GM21423 (cell line): ENCODE measurements around the gene VEGFB.
"Not testable (repeated sequence)": the region's sequence is repeated elsewhere in the genome, so short reads cannot be mapped to it uniquely, and the experiment has no call there.

Experiments used
- ATAC-seq: cut with Tn5 transposase; IDR thresholded peaks from one replicate; pipeline ENCODE4 v1.9.1; 2021; ENCODE audit warnings: mild to moderate bottlenecking, moderate library complexity; ENCODE audit not compliant: unreplicated experiment

VEGFB gene

DNA sequence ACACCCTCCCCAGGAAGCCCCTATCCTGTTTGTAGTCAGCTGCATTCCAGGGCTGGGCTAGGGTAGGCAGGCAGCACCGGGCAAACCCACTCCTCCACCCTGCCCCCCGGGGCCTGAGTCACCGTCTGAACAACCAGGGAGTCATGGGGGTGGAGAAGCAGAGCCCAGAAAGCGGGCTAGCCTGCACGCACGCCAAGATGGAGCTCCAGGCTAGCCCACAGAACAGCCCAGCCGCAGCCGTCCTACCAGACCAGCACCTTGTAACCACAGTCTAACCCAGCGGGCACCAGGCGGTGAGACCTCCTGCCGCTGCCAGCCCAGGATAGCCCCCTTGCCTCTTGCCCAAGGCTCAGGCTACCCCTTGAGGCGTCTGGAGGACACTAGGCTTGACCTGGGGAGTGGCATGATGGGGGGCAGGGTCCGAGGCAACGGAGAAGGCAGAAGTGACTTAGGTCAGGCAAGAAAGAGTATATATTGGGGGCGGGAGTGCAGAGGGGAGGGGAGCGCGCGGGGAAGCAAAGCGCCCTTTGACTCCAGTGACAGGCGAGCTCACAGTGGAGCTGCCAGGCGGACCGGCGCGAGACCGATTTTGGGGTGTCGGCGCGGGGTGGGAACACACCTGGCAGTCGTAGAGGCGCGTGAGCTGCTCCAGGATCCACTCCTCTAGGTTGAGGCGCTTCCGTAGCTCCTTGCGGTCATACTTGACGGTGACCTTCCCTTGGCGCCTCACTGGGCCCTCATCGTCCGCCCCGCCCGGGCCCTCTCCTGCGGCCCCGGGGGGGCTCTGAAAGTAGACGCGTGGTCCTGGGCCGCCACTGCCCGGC lies 11.6 kb downstream of the VEGFB start:
- ATAC-seq: no peak

DNA sequence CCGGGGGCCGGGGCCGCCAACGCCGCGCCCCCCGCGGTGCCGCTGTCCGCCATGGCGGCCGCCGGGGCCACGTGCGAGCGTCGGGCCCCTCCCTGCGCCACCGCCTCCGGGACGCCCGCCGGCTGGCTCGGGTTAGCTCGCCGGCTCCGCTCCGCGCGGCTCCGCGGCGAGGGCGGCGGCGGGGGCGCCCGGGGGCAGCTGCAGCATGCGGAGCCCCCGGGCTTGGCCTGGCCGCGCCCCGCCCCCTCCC lies 12.2 kb downstream of the VEGFB start:
- not testable (repeated sequence) for ATAC-seq

DNA sequence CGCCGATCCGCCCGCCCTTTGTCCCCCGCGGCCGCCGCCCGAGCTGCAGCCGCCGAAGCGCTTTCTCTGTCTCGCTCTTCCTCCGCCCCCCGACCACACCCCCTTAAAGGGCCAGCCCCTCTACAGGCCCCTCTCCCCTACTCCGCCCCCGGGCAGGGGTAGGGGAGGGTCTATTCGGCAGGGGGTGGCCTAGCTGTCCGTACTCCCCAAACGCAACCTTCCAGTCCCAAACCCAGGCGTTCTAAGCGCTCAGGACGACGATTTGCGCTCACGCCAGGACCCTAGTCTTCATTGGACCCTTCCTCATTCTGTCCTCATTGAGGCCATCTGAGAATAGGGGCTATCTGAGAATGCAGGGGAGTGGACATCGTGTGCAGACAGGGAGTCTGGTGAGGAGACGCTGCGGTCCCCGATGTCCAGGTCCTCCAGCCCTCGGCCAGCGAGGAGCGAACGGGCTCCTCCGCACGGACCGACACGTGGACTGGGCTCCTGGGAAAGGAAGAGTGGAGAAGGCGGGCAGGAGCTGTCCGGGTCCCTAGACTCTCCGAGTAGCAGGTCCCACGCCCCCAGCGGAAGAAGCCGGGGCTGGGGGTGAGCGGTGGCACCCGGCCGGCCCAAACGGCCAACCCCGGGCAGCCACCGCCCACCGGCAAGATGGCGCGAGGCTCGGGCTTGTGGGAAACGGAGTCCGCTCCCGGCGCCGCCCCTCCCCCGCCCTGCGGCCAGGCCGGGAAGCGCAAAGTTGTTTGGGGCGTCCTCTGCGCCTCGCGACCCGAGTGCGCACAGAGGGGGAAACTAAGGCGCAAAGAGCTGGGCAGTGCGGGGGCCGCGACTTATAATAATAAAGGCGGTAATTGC lies 12.7 kb downstream of the VEGFB start, which contains the start of gene PPP1R14B:
Gene PPP1R14B, minus strand, starts transcription at position 73 of the 858 bp plus-strand sequence. CDS start 270 bp downstream, outside the sequence.
- no peak for ATAC-seq

- no peak for ATAC-seq
These were observed 13.5 kb downstream of the VEGFB start for GRCh38 chr11:64247729-64248531.

DNA sequence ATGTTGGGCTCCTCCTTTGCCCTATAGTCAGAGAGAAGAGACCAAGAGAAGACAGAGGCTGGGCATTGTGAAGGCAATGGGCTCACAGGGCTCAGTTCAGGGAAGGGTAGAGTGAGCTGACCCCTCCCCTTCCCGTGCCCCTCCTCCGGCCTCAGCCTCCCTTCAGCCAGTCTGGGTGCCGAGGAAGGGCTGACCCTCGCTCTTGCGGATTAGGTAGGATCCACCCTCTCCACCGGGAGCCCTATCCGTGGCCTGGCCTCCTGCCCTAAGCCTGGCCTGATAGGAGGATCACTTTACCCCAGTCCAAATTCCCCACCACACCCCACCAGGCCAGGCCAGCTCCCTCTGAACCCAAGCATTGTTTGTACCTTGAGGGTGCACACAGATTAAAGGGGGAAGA lies 14.2 kb downstream of the VEGFB start:
- ATAC-seq: no peak

DNA sequence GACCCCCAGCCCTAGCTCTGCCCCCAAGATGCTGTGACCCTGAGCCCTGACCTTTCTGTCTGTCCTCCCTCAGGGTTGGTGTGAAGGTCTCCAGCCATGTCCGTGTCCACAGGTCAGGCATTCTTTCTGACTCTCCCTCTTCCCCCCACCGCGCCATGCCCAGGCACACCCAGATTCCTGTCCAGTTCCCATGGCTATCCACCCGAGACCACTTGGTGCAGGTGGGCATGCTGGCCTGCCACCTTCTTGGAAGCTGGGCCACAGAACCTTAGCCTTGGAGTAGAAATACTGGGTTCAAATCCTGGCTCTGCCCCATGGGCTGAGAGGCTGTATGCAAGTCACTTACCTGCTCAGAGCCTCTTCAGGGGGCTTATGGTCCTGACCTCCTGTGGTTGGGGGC lies 14.7 kb downstream of the VEGFB start:
- no peak for ATAC-seq

GRCh38 chr11:64249563-64250414 lies 15.4 kb downstream of the VEGFB start:
- ATAC-seq: no peak

DNA sequence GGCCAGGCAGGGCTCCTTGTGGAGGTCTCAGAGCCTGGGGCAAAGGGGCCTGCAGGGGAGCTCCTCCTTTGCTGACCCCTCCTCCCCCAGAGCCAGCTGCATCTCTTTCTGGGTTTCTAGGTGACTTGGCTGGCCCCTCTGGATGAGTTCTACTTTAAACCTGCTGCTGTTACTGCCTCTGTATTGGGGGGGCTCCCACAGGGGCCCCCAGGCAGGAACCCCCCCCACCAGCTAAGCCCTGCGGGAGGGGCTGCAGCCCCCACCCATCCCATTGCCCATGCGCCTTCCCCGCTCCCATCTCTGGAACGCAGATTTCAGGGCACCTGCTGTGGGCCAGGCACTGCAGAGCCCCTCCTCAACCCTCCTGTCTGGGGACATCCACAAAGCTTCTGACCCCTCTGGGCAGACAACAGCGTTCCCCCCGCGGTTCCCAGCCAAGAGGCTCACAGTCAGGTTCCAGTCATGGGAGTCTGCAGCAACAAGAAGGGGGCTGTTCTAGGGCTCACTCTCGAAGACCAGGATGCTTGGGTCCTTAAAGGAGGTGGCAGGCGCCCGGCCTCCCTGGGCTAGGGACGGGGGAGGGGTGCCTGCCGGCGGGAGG lies 16.1 kb downstream of the VEGFB start:
- ATAC-seq: no peak

GRCh38 chr11:64251016-64251752 lies 16.8 kb downstream of the VEGFB start, which contains the start of gene PLCB3:
TSS of gene PLCB3 (plus strand) at chr11:64251530. CDS start at chr11:64251650, 120 bp downstream.
- peak; percentile 35 for ATAC-seq

GRCh38 chr11:64251753-64252002 lies 17.3 kb downstream of the VEGFB start:
- no peak for ATAC-seq

GRCh38 chr11:64252003-64252872 lies 17.9 kb downstream of the VEGFB start:
- no peak for ATAC-seq

DNA sequence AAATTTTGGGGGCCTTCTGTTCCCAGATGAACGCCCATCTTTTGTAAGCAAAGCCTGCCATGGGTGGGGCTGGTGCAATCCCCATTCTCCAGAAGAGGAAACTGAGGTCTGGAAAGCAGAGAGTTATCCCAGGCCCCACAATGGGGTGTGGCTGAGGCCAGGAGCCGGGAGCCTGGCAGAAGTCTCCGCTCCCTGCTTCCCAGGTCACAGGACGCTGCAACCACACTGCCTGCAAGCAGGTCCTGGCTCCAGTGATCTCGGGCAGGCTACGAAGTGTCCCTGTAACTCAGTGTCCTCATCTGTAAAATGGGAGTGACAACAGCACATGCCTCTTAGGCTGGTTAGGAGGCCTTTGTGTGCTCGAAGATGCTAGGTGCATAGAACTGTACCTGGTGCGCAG lies 18.7 kb downstream of the VEGFB start:
- no peak for ATAC-seq

GRCh38 chr11:64253481-64253880 lies 19.1 kb downstream of the VEGFB start:
- ATAC-seq: no peak

DNA sequence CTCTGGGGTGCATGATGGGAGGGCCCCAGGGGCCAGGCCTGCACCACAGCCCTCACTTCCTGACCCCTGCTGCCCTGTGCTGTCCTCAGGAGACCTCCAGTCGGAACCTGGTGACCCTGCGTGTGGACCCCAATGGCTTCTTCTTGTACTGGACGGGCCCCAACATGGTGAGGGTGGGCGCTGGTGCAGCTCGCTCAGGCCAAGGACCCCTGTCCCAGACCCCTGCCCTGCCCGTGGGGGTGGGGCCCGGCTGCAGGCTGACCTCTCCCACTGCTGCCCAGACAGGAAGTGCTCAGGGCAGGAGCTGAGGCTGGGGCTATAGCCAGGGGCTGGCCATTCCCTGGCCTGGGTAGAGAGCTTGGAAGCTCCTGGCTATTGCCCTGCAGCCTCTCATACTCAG lies 19.9 kb downstream of the VEGFB start:
- no peak for ATAC-seq

GRCh38 chr11:64255135-64256128 lies 21.0 kb downstream of the VEGFB start:
- ATAC-seq: no peak

DNA sequence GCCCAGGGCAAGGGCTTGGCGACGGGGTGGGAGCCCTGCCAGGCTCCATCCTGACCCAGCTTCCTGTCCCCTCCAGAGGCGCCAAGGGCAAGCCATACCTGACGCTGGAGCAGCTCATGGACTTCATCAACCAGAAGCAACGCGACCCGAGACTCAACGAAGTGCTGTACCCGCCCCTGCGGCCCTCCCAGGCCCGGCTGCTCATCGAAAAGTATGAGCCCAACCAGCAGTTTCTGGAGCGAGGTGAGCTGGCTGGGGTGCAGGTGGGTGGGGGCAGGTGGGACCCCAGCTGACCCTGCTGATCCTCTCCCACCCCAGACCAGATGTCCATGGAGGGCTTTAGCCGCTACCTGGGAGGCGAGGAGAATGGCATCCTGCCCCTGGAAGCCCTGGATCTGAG lies 21.9 kb downstream of the VEGFB start:
- ATAC-seq: no peak

DNA sequence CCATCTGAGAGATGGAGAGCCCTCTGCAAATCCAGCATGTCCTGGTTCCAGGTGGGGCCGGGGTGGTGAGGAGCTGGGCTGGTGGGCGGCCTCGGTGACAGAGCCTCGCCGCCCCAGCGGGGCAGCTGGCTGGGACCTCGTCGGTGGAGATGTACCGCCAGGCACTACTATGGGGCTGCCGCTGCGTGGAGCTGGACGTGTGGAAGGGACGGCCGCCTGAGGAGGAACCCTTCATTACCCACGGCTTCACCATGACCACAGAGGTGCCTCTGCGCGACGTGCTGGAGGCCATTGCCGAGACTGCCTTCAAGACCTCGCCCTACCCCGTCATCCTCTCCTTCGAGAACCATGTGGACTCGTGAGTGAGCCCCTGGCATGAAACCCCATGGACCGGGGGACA lies 24.0 kb downstream of the VEGFB start:
- ATAC-seq: no peak
